Osteocyte (in vitro differentiated cells): ENCODE measurements around the gene ASCC1. TPM values are rescaled to one million over a fixed set of nuclear protein-coding genes. Genes with fewer than 3 reads are reported as not detected.

Experiments used
- DNase-seq: peaks from one replicate; pipeline ENCODE4 v3.0.0; 2021; ENCODE audit warnings: mixed read lengths; ENCODE audit not compliant: unreplicated experiment; ENCODE audit errors: extremely low spot score
- H3K27ac Mint-ChIP-seq: one replicate; pipeline ENCODE4 v1.8.0; 2021; ENCODE audit warnings: mild to moderate bottlenecking, mixed read lengths; ENCODE audit not compliant: unreplicated experiment
- H3K27me3 Mint-ChIP-seq: one replicate; pipeline ENCODE4 v1.8.0; 2021; ENCODE audit warnings: mixed read lengths; ENCODE audit not compliant: unreplicated experiment
- H3K36me3 Mint-ChIP-seq: one replicate; pipeline ENCODE4 v1.8.0; 2021; ENCODE audit warnings: mixed read lengths; ENCODE audit not compliant: unreplicated experiment
- H3K4me1 Mint-ChIP-seq: one replicate; pipeline ENCODE4 v1.8.0; 2021; ENCODE audit warnings: mixed read lengths; ENCODE audit not compliant: unreplicated experiment
- H3K4me3 Mint-ChIP-seq: one replicate; pipeline ENCODE4 v1.8.0; 2021; ENCODE audit warnings: mild to moderate bottlenecking, moderate library complexity, mixed read lengths; ENCODE audit not compliant: unreplicated experiment
- H3K9me3 Mint-ChIP-seq: one replicate; pipeline ENCODE4 v1.8.0; 2021; ENCODE audit warnings: mixed read lengths; ENCODE audit not compliant: unreplicated experiment
- CTCF ChIP-seq: fragments of 200-600 bp; sonication (generic); IDR thresholded peaks from 2 replicates; pipeline ENCODE4 v1.5.0; 2021; ENCODE audit warnings: antibody characterized with exemption, mild to moderate bottlenecking, moderate library complexity
- total RNA-seq: library from RNA; stranded (reverse); gene quantifications from 2 replicates; pipeline ENCODE4 v1.2.1, GENCODE V29; 2021

The ASCC1 gene
- total RNA-seq, 1 donor from 2014 or later, result 39.1 TPM

- no peaks in the 10 kb centered on the region for H3K9me3 Mint-ChIP-seq
- no peak for DNase-seq
- H3K27ac Mint-ChIP-seq, result no peak overlapping the region
- peaks cover 6% of the 10 kb centered on the region for H3K27me3 Mint-ChIP-seq
- H3K4me1 Mint-ChIP-seq, result peaks cover 12% of the 10 kb centered on the region
- no peaks in the 10 kb centered on the region for H3K36me3 Mint-ChIP-seq
- no peak overlapping the region for H3K4me3 Mint-ChIP-seq
- TF ChIP-seq CTCF, result no peak
Observed at GRCh38 chr10:72056113-72056512, 160.0 kb downstream of the ASCC1 start.

GRCh38 chr10:72053690-72054089 lies 162.4 kb downstream of the ASCC1 start:
- H3K9me3 Mint-ChIP-seq, result no peaks in the 10 kb centered on the region
- no peak for DNase-seq
- H3K36me3 Mint-ChIP-seq, result no peaks in the 10 kb centered on the region
- H3K27ac Mint-ChIP-seq, result no peak overlapping the region
- no peak overlapping the region for H3K4me3 Mint-ChIP-seq
- no peaks in the 10 kb centered on the region for H3K27me3 Mint-ChIP-seq
- H3K4me1 Mint-ChIP-seq, result peaks cover 4% of the 10 kb centered on the region
- TF ChIP-seq CTCF, result no peak

GRCh38 chr10:72050873-72051272 lies 165.2 kb downstream of the ASCC1 start:
- Mint-ChIP-seq H3K27ac (no peak overlapping the region), H3K27me3 (no peaks in the 10 kb centered on the region), H3K36me3 (no peaks in the 10 kb centered on the region), H3K4me3 (no peak overlapping the region), H3K9me3 (peaks cover 6% of the 10 kb centered on the region), H3K4me1 (peaks cover 8% of the 10 kb centered on the region)
- TF ChIP-seq CTCF, result no peak
- no peak for DNase-seq

GRCh38 chr10:72049969-72050781 lies 165.9 kb downstream of the ASCC1 start:
- Mint-ChIP-seq H3K36me3 (no peaks in the 10 kb centered on the region), H3K4me3 (no peak overlapping the region), H3K27ac (no peak overlapping the region), H3K9me3 (peaks cover 6% of the 10 kb centered on the region), H3K27me3 (no peaks in the 10 kb centered on the region), H3K4me1 (peaks cover 8% of the 10 kb centered on the region)
- no peak for TF ChIP-seq CTCF
- DNase-seq, result no peak

- Mint-ChIP-seq H3K27ac (no peak overlapping the region), H3K27me3 (no peaks in the 10 kb centered on the region), H3K9me3 (peaks cover 6% of the 10 kb centered on the region), H3K36me3 (no peaks in the 10 kb centered on the region), H3K4me1 (peaks cover 12% of the 10 kb centered on the region), H3K4me3 (no peak overlapping the region)
- DNase-seq, result no peak
- TF ChIP-seq CTCF, result no peak
Observed at GRCh38 chr10:72049472-72049871, 166.6 kb downstream of the ASCC1 start.
